OCI-M2 (cell line): Measurements from ENCODE around the gene PARVG.

Source experiments
- DNase-seq: peaks from one replicate; lab custom pipeline; 2025; ENCODE audit not compliant: unreplicated experiment; lab: John Stamatoyannopoulos, UW

The PARVG gene

DNA sequence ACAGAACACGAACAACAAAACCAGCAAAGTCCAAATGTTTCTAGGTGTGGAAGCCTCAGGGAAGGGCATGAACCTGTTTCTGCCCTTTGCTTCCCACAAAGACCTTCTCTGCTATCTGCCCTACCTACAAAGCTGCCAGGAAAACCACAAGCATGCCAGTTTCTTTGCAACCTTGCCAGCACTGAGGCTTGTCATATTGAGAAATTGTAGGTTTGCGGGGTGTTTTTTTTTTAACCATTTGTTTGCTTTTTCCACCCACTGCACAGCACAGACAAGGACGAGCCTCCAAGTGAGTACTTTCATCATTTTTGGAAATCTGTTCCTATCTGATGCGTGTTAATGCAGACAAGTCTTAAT, 12.8 kb downstream of the PARVG start:
- no peak for DNase-seq

DNA sequence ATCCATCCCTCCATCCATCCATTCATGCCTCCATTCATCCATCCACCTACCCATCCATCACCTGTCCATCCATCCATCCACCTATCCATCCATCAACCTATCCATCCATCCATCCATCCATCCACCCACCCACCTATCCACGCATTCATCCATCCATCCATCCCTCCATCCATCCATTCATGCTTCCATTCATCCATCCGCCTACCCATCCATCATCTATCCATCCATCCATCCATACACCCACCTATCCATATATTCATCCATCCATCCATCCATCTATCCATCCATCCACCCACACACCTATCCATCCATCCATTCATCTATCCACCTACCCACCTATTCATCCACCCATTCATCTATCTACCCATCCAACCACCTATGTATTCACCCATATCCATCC, 13.8 kb downstream of the PARVG start:
- no peak for DNase-seq

DNA sequence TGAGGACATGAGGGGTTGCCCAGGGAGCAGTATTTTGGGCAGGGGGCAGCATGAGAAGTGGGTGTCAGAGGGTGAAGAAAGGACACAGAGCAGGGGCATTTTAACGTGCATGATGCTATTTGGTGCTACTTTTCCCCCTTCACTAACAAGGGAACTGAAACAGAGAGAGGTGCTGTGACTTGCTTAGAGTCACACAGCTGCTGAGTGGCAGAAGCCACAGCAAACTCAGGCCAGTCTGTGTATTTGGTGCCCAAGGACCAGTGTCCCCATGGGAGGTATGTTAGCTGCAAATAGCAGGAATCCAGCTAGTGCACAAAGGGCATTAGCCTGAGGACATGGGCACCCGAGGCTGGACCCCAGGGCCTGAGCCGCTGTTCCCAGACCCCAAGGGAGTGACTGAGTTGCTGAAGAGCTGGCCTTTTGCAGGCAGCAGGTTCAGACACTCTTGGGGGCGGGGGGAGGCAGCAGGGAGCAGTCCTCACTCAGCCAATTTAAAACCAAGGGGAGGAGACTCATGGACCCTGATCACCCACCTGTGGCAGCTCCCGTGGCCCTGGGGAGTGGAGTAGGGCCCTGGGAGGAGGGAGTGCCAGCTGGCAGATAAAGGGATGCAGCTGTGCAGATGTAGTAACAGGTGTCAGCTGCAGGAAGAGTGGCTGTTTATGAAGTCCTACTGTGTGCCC, 14.6 kb downstream of the PARVG start:
- no peak for DNase-seq

DNA sequence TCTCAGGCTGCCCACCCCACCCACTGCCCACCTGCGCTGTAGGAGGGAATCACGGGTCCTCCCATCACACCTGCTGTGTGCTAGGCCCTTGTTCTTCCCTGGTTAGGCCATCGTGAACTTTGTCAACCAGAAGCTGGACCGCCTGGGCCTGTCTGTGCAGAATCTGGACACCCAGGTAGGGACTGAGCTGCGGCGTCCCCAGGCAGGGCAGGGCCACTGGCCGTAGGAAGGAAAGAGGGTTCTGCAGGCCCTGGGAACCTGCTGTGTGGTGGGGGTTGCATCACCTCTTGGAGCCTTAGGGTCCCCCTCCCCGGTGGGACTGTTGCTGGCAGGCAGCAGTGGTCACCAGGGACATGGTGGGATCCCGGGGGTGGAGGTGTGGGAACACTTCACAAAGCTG, 15.5 kb downstream of the PARVG start:
- DNase-seq, result no peak

DNA sequence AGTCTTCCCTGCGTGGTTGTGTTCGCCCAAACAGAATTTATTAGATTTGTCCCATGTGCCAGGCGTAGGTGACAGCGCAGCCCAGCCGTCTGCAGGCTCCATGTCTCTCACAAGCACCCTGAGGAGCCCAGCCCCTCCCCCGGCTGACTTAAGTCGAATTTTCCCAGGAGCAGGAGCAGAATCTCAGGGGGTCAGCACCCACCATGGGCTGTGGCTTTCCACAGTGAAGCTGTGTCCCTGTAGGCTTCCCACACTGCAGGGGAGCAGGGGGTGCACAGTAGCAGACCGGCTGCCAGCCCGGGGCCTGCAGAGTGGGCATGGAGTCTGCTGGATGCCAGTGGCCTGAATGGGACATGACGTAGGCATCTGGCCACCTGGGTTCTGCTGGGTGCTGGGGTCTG, 16.0 kb downstream of the PARVG start:
- no peak for DNase-seq

DNA sequence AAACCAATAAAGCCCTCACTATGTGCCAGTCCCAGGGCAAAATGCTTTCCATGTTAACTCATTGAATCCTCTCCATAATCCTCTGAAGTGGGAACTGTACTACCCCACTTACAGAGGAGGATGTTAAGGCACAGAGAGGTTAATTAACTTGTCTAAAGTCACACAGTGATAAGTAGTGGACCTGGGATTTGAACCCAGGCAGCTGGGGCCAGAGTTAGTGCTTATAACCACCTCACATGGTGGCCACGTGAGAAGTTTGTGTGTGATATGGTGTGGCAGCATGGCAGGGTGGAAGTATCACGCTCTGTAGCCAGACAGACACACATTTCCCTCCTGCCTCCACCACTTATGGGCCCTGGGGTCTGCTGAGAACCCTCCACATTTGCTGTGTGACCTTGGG, 16.5 kb downstream of the PARVG start:
- DNase-seq, result no peak

DNA sequence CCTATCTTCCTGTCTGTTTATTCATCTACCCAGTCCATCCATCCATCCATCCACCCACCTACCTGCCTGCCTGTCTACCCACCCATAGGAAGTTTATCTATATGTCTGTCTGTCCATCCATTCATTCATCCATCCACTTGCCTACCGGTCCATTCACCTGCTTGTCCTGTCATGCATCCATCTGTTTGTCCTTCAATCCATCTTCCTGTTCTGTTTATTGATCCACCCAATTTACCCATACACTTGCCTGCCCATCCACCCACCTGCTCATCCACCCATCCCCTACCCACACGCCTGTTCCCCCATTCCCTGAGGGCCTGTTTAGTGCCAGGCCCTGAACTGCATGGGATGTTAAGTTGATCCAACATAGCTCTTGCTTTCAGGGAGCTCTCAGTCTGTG, 18.4 kb downstream of the PARVG start:
- DNase-seq, result no peak

DNA sequence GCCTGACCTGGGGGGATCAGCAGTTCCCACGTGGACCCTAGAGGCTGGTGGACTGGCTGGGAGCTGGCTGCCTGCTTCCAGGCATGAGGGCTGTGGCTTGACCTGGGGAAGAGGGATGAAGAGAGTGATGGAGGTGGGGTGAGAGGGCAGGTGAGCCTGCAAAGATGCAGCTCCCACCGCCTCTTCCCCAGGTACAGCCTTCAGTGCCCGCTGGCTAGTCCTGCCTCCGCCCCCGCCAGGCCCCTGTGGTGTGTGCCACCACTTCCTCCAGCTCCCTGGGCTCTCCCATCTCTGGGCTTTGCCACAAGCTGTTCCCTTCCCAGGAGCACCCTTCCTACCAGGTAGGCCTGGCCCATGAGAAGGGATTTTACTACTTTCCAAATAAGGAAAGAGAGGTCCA, 19.1 kb downstream of the PARVG start:
- DNase-seq, result no peak

DNA sequence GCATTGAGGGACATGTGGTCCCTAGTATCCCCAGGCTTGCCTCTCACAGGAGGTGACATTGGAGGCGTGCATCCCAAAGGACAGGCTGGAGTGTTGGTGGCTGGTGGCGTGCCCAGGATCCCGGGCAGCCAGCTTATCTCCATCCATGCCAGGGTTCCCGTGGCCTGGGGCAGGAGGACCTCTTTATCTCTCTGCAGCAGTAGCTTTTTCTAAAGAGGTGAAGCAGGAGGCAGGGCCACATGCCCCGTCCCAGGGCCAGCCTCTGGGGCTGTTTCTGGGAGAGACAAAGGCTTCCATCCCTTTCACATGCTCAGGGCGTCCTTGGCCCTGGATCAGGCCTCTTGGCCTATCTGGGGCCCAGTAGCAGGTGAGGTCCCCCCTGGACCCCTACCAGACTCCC, 19.7 kb downstream of the PARVG start:
- no peak for DNase-seq

DNA sequence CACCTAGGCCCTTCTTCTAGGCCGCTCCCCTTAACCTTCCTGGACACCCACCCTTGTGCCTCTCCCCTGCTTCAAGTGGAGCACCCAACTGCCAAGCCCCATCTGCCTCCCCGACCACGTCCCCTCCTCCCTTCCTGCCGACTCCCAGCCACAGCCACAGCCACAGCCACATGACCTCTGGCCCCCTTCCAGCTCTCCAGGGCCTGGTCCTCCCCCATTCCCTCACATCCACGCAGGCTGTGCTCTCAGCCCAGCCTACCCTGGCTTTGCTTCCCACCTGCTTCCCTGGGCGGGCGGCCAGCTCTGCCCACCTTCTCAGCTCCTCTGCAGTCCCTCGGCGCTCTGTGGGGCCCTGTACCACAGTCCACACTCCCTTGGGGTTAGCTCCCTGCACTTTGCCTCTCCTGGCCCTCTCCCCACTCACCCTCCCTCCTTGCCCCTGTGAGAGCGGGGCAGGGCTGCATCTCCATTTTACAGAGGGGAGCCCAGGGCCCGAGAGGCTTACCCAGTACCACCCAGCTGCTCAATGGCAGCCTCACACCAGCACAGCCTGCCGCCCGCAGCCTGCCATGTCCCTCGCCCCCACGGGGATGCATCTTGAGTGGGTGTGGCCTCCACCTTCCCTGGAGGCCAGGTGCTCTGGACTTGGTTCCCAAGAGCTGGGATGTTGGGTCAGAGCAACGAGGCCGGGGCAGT, 20.3 kb downstream of the PARVG start:
- DNase-seq, result no peak

DNA sequence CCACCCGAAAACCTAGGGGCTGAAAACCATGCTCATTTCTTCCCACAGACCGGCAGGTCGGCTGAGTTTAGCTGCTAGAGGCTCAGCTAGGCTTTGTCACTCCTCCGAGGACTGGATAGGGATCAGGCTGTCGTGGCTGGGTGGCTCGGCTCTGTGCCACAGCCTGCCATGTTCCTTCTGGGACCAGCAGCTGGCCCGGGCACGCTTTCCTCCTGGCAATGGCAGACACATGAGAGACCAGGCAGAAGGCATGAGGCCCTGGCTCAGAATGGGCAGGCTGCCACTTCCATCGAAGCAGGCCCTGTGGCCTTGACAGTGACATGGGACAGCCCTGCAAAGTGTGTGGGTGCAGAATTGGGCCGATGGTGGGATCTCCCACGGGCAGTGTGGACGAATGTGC, 20.9 kb downstream of the PARVG start:
- no peak for DNase-seq

DNA sequence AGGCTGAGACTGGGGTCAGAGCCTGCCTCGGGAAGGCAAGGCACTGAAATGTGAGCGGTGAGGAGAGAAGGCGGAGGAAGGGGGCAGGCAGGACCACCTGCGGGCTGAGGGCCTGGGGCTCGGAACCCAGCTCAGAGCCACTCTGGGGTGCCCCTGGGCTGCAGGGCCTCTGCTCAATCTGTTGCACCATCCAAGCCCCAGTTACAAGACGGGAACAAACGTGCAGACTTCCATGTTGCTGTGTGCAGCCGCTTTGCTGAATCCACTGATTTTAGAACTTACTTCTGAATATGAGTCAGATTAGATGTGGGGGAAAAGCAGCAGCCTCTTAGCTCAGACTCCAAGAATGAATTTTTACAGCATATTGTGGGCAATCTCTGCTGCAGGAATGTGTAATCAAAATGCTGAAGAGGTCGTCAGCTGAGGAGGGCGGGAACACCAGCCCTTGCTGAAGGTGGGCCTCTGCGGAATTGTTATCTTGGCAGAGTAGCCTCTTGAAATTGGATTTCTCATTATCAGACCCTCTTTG, 21.6 kb downstream of the PARVG start:
- no peak for DNase-seq

DNA sequence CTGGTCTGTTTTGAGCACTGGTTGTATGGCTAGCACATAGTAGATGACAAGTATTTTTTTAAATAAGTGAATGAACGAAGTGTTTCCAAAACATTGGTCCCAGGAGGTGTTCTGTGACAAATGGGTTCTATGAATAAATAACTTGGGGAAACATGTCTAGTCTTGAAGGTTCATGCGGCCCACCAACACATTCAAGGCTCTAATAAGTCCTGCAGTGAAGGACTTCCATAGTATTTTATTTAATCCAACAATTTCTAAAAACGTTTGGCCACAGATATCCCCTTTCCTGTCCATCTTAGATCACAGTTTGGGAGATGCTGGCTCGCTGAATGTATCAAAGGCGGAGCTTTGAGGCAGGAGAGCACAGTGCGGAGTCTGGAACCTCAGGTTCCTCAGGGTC, 22.5 kb downstream of the PARVG start:
- no peak for DNase-seq

DNA sequence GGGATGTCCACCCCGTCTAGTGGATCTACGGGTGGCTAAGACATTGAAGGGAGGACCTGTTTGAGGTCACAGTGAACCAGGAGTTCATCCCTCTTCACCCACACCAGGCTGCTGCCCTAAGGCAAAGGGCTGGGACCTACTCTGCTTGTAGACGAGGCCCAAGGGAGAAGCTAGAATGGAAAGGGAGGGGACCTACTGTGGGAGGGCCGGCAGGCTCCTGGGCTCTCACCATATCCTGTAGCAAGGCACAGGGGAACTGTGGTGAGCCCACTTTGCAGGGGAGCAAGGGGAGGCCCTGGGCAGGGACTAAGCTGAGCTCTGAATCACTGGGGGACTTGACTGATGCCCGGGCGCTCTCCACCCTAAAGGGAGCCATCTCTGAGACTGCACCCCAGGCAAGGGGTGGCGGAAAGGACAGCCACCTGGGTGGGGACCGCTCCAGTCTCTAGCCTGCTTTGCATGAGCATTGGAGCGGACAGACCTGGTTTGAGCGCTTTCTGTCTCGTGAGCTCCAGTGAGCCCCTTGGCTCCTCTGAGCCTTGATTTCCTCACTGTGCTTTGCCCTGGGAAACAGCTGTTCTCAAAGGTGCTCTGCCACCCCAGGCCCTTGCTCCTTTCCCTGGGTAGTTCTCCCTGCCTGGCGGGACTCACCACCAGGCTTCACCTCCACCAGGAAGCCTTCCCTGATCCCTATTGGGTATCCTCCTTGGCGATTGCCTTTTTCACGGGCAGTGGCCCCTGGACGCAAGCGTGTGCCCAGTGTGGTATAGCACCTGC, 24.2 kb downstream of the PARVG start:
- no peak for DNase-seq

DNA sequence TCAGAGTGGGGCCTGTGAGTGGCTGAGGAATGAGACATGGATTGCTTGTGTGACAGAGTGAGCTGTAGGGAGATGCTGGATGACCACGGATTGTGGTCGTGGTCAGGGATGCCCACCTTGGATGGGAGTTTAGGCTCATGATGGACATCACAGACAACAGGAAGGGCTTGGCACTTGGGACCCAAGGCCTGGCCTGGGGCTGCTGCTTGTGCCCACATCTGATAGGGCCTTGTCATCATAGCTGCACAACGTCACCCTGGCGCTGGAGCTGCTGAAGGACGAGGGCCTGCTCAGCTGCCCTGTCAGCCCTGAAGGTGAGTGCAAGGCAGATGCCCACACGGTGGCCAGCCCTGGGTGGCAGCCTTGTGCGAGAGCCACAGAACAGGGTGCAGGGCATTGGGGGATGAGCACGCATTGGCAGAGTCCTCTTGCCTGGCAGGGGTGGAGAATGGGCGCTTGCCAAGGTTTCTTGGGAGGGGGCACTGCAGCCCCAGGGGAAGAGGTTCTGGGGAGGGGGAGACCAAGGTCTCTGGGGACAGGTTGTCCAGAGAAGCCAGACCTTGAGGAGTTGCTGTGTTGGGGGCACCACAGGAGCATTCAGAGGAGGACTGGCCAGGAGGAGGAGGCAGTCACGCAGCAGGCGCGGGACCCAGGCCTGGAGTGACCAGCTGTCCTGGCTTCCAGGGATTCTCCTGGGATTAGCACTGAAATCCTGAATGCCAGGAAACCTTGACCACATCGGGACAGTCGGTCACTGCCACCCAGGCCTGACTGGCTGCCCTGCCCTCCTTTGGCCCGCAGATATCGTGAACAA, 25.0 kb downstream of the PARVG start:
- DNase-seq, result no peak

DNA sequence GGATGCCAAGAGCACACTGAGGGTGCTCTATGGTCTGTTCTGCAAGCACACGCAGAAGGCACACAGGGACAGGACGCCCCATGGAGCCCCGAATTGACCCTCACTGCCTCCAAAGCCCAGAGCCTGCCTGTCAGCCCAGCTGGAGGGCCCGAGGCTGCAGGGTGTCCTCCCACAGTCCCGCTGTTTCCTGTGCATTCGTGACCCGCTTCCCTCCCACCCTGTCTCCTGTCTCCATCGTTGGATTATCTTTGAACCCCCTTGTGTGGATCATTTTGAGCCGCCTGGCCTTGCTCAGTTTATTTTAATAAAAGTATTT, 25.6 kb downstream of the PARVG start:
- no peak for DNase-seq

DNA sequence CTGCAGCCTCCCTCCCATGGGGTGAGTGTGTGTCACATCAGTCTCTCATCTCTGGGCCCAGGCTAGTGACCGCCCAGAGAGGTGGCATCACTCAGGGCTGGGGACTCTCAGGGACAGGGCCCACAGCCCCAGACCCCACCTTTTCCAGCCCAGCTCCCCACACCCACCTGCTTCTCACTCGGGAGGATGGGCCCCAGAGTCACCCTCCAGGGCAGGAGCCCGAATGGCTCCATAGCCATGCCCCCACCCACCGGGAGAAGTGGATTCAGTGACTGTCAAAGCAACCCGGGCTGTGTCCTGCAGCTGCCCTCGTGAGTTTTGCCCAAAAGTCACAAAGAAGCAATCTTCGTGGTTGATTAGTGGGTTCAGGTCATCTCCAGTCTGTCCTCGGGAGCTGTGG, 26.0 kb downstream of the PARVG start:
- no peak for DNase-seq

DNA sequence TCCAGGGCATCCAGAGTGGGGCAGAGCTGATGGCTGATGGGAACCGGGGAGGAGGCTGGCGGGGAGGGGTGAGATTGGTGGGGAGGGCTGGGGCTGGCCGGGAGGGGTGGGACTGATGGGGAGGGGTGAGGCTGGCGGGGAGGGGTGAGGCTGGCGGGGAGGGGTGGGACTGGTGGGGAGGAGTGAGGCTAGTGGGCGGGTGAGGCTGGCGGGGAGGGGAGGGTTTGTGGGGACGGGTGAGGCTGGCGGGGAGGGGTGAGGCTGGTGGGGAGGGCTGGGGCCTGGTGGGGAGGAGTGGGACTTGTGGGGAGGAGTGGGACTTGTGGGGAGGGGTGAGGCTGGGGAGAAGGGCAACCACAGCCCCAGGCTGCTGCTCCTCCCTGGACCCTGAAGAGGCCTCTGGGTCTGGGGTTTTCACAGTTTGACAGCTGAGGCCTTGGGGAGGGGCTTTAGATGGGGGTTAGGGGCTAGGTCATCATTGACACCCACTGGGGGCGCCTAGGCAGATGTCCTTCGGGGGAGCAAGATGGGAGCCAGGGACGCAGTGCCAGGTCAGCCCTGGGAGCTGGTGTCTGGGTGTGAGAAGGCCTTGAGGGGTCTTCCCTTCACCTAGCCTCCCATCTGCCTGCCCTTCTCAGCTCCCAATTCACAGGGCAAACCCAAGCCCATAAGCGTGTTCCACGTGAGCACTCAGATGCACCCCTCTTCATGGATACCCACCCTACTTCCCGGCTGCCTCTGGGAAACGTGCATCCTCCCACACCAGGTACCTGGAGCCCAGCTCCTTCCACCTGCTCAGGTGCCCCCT, 26.7 kb downstream of the PARVG start:
- DNase-seq, result no peak

DNA sequence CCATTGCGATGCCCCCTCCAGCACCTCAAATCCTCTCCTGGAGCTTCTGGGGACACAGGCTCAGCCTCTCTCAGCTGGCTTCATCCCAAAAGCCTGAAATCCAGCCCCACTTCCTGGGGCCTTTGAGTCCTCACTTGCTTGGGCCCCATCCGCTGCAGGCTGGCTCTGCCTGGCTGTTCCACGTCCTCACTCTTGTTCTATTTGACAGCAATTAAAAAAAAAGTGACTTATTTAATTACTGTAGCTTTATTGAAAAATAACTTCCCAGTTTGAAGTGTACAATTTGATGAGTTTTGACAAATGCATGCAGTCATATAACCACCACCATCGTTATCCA, 27.2 kb downstream of the PARVG start:
- DNase-seq, result no peak

DNA sequence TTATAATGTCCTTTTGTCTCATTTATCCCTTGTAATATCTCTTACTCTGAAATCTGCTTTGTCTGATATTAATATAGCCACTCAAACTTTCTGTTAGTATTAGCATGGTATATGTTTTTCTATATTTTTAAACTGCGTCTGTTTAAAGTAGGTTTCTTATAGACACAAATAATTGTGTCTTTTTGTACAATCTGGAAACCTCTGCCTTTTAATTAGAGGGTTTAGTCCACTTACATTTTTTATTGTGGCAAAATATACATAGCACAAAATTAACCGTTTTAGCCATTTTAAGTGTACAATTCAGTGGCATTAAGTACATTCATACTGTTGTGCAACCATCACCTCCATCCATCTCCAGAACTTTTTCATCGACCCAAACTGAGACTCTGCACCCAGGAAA, 28.6 kb downstream of the PARVG start:
- DNase-seq, result no peak

DNA sequence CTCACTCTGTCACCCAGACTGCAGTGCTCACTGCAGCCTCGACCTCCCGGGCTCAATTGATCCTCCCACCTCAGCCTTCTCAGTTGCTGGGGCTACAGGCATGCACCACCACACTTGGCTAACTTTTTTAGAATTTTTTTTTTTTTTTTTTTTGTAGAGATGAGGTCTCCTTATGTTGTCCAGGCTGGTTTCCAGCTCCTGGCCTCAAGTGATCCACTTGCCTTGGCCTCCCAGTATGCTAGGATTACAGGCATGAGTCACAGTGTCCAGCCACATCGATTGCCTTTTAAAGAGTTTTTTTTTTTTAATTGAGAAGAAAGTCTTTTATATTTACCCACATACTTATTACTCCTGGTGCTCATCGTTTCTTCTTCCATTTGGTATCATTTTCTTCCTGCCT, 30.0 kb downstream of the PARVG start:
- DNase-seq, result no peak
